ENCODE results near the gene TENT4A.
"Not testable (repeated sequence)": the region's sequence is repeated elsewhere in the genome, so short reads cannot be mapped to it uniquely, and the experiment has no call there.

Gene TENT4A

DNA sequence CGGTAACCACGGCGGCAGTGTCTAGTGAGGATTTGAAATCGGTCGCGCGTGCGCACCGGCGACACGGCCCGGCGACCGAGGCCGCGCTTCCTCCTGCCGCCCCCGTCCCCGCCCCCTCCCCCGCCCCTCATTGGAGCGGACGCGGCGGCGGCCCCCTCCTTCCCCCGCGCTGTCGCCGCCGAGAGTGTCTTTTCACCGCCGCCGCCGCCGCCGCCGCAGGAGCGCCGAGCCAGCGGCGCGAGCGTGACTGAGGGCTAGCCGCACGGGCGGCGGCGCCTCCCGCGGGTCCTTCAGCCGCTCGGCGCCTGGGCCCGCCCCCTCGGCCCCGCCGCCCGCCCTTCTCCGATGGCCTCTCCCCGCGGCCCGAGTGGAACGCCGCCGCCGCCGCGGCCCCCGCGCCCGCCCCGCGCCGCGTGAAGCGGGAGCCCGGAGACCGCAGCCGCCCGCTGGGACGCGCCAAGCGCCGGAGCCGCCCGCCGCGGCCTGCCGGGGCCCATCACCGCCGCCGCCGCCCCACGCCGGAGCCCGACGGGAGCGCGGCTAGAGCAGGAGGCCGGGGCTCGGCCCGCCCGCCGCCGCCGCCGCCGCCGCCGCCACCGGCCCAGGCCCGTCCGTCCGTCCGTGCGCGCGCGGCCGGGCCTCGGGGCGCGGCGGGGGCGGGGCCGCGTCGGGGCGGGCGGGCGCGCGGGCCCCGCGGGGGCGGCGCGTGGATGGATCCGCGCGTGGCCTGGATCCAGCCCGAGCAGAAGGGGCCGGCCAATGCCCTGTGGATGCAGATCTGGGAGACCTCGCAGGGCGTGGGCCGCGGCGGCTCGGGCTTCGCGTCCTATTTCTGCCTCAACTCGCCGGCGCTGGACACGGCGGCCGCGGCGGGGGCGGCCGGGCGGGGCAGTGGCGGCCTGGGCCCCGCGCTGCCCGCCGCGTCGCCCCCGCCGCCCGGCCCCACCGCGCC is at the start of gene TENT4A:
TENT4A (plus strand) TSS at position 159 of the 952 bp plus-strand sequence; CDS start at position 711, 552 bp downstream.
- Histone ChIP-seq H3K79me2 (ENCODE audit: insufficient read depth, low read depth) (peaks cover 41% of the 10 kb centered on the region), H3K36me3 (ENCODE audit: insufficient read depth) (no peaks in the 10 kb centered on the region), H2AFZ (ENCODE audit: low read depth) (peak within 1 kb of the TSS; percentile 48), H4K20me1 (ENCODE audit: insufficient read depth) (peaks cover 24% of the 10 kb centered on the region), H3K4me3 (IDR thresholded peaks at IDR 0.05; ENCODE audit: insufficient read depth, low read depth, low read length) (no peak within 1 kb of the TSS), H3K27ac (peak within 1 kb of the TSS; percentile 100), H3K4me1 (ENCODE audit: low read depth, poor library complexity, severe bottlenecking) (peaks cover 51% of the 10 kb centered on the region), H3K4me2 (peak within 1 kb of the TSS; percentile 85), H3K9ac (peak within 1 kb of the TSS; percentile 100), H3K27me3 (ENCODE audit: insufficient read depth, low read depth) (no peaks in the 10 kb centered on the region)
- TF ChIP-seq, protein P1, sequence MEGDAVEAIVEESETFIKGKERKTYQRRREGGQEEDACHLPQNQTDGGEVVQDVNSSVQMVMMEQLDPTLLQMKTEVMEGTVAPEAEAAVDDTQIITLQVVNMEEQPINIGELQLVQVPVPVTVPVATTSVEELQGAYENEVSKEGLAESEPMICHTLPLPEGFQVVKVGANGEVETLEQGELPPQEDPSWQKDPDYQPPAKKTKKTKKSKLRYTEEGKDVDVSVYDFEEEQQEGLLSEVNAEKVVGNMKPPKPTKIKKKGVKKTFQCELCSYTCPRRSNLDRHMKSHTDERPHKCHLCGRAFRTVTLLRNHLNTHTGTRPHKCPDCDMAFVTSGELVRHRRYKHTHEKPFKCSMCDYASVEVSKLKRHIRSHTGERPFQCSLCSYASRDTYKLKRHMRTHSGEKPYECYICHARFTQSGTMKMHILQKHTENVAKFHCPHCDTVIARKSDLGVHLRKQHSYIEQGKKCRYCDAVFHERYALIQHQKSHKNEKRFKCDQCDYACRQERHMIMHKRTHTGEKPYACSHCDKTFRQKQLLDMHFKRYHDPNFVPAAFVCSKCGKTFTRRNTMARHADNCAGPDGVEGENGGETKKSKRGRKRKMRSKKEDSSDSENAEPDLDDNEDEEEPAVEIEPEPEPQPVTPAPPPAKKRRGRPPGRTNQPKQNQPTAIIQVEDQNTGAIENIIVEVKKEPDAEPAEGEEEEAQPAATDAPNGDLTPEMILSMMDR (conservative IDR thresholded peaks at IDR 0.05; ENCODE audit: low read depth, low read length), result no peak

DNA sequence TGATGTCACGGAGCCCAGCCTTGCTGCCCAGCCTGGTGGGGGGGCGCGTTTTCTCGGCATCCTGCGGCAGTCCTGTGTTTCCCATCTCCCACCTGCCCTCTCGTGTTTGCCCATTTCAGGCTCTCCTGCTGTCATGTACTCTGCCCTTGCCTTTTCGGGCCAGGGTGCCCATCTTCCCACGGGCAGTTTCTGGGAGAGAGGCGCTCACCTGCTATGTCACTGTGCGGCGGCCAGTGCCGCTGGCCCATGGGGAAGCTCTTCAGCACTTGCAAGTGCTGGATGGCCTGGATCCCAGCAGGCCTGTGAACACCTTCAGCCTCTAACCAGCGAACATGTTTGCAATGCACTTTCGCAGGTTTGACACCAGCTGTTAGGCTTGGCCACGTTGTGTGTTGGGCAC is 46.5 kb upstream of the TENT4A start:
- Histone ChIP-seq H3K27me3 (ENCODE audit: insufficient read depth, low read depth) (no peaks in the 10 kb centered on the region), H2AFZ (ENCODE audit: low read depth) (no peak overlapping the region), H4K20me1 (ENCODE audit: insufficient read depth) (no peaks in the 10 kb centered on the region), H3K9ac (no peak overlapping the region), H3K4me1 (ENCODE audit: low read depth, poor library complexity, severe bottlenecking) (no peaks in the 10 kb centered on the region), H3K4me3 (IDR thresholded peaks at IDR 0.05; ENCODE audit: insufficient read depth, low read depth, low read length) (no peak overlapping the region), H3K4me2 (no peak overlapping the region), H3K27ac (no peak overlapping the region), H3K36me3 (ENCODE audit: insufficient read depth) (no peaks in the 10 kb centered on the region), H3K79me2 (ENCODE audit: insufficient read depth, low read depth) (no peaks in the 10 kb centered on the region)
- TF ChIP-seq, protein P1 (conservative IDR thresholded peaks at IDR 0.05; ENCODE audit: low read depth, low read length), result no peak

DNA sequence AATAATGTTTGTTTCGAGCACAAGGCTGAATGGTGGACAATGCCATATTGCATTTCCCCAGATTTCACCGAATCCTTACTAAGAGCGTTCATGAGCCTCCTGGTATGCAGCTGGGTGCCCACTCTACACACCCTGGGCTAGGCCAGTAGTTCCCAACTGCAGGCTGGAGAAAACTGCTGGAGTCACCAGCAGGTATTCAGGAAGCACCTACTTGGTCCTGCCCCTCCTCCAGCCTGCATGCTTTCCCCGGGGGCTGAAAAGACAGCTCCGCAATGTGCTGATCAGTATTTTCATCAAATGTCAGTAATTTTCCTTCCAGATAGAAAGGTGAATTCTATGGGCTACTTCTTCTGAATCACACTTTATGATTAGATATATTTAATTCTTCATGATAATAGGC is 45.6 kb upstream of the TENT4A start:
- no peak overlapping the region for H2AFZ ChIP-seq (ENCODE audit: low read depth)
- H3K36me3 ChIP-seq (ENCODE audit: insufficient read depth), result no peaks in the 10 kb centered on the region
- TF ChIP-seq, protein P1 (conservative IDR thresholded peaks at IDR 0.05; ENCODE audit: low read depth, low read length), result no peak
- no peaks in the 10 kb centered on the region for H4K20me1 ChIP-seq (ENCODE audit: insufficient read depth)
- H3K4me2 ChIP-seq, result no peak overlapping the region
- no peak overlapping the region for H3K4me3 ChIP-seq (IDR thresholded peaks at IDR 0.05; ENCODE audit: insufficient read depth, low read depth, low read length)
- H3K9ac ChIP-seq, result no peak overlapping the region
- H3K4me1 ChIP-seq (ENCODE audit: low read depth, poor library complexity, severe bottlenecking), result no peaks in the 10 kb centered on the region
- no peaks in the 10 kb centered on the region for H3K27me3 ChIP-seq (ENCODE audit: insufficient read depth, low read depth)
- H3K27ac ChIP-seq, result no peak overlapping the region
- H3K79me2 ChIP-seq (ENCODE audit: insufficient read depth, low read depth), result no peaks in the 10 kb centered on the region

DNA sequence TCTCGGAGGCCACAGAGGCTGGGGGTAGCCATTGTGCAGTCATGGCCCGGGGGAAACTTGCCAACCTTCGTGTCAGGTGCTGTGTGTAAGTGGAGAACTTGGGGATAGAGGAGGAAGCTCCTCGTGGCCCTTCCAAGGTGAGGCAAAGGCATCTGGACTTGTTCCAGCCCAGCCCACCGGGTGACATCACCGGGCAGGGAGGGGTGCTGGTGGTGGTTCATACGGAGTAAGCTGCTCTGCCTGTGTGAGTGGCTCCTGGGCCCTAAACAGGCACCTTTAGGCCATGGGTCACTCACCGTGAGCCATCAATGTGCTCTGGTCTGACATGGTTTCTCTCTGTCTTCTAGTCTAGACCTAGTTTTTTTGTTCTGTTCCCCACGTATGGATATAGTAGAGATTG is 44.5 kb upstream of the TENT4A start:
- H3K4me2 ChIP-seq; H4K20me1 ChIP-seq (ENCODE audit: insufficient read depth); H3K27me3 ChIP-seq (ENCODE audit: insufficient read depth, low read depth); H2AFZ ChIP-seq (ENCODE audit: low read depth); H3K4me3 ChIP-seq (IDR thresholded peaks at IDR 0.05; ENCODE audit: insufficient read depth, low read depth, low read length); H3K79me2 ChIP-seq (ENCODE audit: insufficient read depth, low read depth); H3K27ac ChIP-seq; H3K36me3 ChIP-seq (ENCODE audit: insufficient read depth); H3K9ac ChIP-seq; H3K4me1 ChIP-seq (ENCODE audit: low read depth, poor library complexity, severe bottlenecking): not testable (repeated sequence)

DNA sequence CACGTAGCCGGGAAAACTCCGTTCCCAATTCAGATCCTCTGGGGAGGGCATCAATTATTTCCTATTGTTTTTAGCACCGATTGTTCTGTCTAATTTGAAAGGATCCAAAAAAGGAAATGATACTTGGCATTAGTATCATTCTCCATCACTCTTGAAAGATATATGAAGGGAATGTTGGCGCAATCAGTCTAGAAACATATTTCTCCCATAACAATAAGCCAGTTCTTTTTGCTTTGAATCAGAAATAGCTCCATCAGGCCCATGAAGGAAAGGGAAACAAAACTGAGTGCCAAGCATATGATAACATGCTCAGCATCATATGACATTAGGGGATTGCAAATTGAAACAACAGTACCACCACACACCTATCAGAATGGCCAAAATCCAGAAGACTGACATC is 40.2 kb upstream of the TENT4A start:
- Histone ChIP-seq H3K4me2 (no peak overlapping the region), H3K27ac (no peak overlapping the region), H3K27me3 (ENCODE audit: insufficient read depth, low read depth) (no peaks in the 10 kb centered on the region), H2AFZ (ENCODE audit: low read depth) (no peak overlapping the region), H4K20me1 (ENCODE audit: insufficient read depth) (no peaks in the 10 kb centered on the region), H3K36me3 (ENCODE audit: insufficient read depth) (no peaks in the 10 kb centered on the region), H3K4me3 (IDR thresholded peaks at IDR 0.05; ENCODE audit: insufficient read depth, low read depth, low read length) (no peak overlapping the region), H3K4me1 (ENCODE audit: low read depth, poor library complexity, severe bottlenecking) (no peaks in the 10 kb centered on the region), H3K9ac (no peak overlapping the region), H3K79me2 (ENCODE audit: insufficient read depth, low read depth) (no peaks in the 10 kb centered on the region)
- TF ChIP-seq, protein P1 (conservative IDR thresholded peaks at IDR 0.05; ENCODE audit: low read depth, low read length), result no peak
